Stomach (tissue), 9 donors: ENCODE measurements around the gene VWC2. TPM values are rescaled to one million over a fixed set of nuclear protein-coding genes. Genes with fewer than 3 reads are reported as not detected.

Experiments used
- DNase-seq, 2 donors: peaks; one replicate each; pipeline versions ENCODE4 v3.0.0 to v3.0.0-alpha.2; 2013 to 2019
- H3K27ac ChIP-seq, 5 donors: fragments of 200-600 bp in 4 of 5; sonication (generic) in 4 of 5; one replicate each; pipeline ENCODE4 v1.5.1; 2013 to 2019; ENCODE audit warnings: mild to moderate bottlenecking in 1 of 5, moderate library complexity in 1 of 5
- H3K27me3 ChIP-seq, 3 donors: fragments of 200-600 bp; sonication (generic); one replicate each; pipeline ENCODE4 v1.5.1; 2017 to 2019; ENCODE audit warnings: mixed run types in 1 of 3
- H3K36me3 ChIP-seq, 4 donors: fragments of 200-600 bp; sonication (generic); 1 replicate in 3 of 4; 2 replicates in 1 of 4; pipeline ENCODE4 v1.5.1; 2016 to 2019
- H3K4me1 ChIP-seq, 4 donors: fragments of 200-600 bp; sonication (generic); one replicate each; pipeline ENCODE4 v1.5.1; 2016 to 2019
- H3K4me3 ChIP-seq, 4 donors: fragments of 200-600 bp; sonication (generic) in 3 of 4; one replicate each; pipeline ENCODE4 v1.5.1; 2016 to 2019; ENCODE audit warnings: mild to moderate bottlenecking in 1 of 4
- H3K9me3 ChIP-seq, 4 donors: fragments of 200-600 bp; sonication (generic); one replicate each; pipeline ENCODE4 v1.5.1; 2016 to 2019
- CTCF ChIP-seq, 7 experiments: fragments of 450-650 bp in 4 of 7; fragments of 200-600 bp in 3 of 7; sonication (generic) in 3 of 7; IDR thresholded peaks; one replicate each; pipeline ENCODE4 v1.5.1; 2016 to 2019; ENCODE audit warnings: antibody characterized with exemption in 7 of 7, control low read depth in 2 of 7, mild to moderate bottlenecking in 1 of 7
- EP300 ChIP-seq: sonication (generic); formaldehyde crosslinking; IDR thresholded peaks from one replicate; pipeline ENCODE4 v1.6.1; 2017; ENCODE audit warnings: antibody characterized with exemption
- POLR2A ChIP-seq, 4 donors: fragments of 450-650 bp; IDR thresholded peaks; one replicate each; pipeline ENCODE4 v1.6.1; 2016; ENCODE audit warnings: antibody characterized with exemption in 4 of 4, control low read depth in 2 of 4, mild to moderate bottlenecking in 1 of 4, moderate library complexity in 1 of 4
- POLR2AphosphoS5 ChIP-seq, 3 donors: sonication (generic); formaldehyde crosslinking; IDR thresholded peaks; one replicate each; pipeline ENCODE4 v1.6.1; 2016; ENCODE audit warnings: antibody characterized with exemption in 3 of 3
- WGBS, 5 donors: extraction: QIAGEN DNeasy Blood & Tissue Kit in 3 of 5; methylation state at CpG; one replicate each; pipeline versions ENCODE4 v1.1.5 to v1.1.7; 2013 to 2018; 5-methylcytosine and 5-hydroxymethylcytosine counted together
- intact Hi-C: fragments of 100-400 bp; cut with DNase I; formaldehyde crosslinking; loops from one replicate; pipeline ENCODE4 v1.15.1; 2023; ENCODE audit warnings: low total_unique reads
- polyA plus RNA-seq, 3 donors: library from polyadenylated mRNA; stranded (reverse); fragments of 200-250 nt; gene quantifications; one replicate each; pipeline ENCODE4 v1.2.3, GENCODE V29; 2013
- total RNA-seq, 5 donors: library from RNA; depleted of rRNA; stranded (reverse); fragments of >200 nt; gene quantifications; one replicate each; pipeline versions ENCODE4 v1.1.0 to v1.2.3, GENCODE V29; 2014 to 2016
- donor health status: healthy with polysubstance abuse.
- donor health status: Bipolar disorder and iron deficiency.
- donor health status: healthy.

Gene VWC2
- total and polyA plus RNA-seq, 8 donors: under 0.01 to 0.45 (median 0.10) TPM; not detected in 4

- Histone ChIP-seq H3K27ac (peak overlapping the region in 1 of 5 donors; percentile 70), H3K36me3 (no peaks in the 10 kb centered on the region), H3K9me3 (peaks cover 0 to 14% (median 0%) of the 10 kb centered on the region in 4 donors), H3K4me1 (peaks cover 15 to 38% (median 29%) of the 10 kb centered on the region in 4 donors), H3K27me3 (peaks cover 7 to 64% (median 29%) of the 10 kb centered on the region in 3 donors), H3K4me3 (peak overlapping the region; percentile 44 to 54 (median 52))
- intact Hi-C loops: no loop called here
- peak in 1 of 2 donors; percentile 43 for DNase-seq
- no peak for TF ChIP-seq POLR2AphosphoS5 (IDR thresholded peaks at IDR 0.05)
- TF ChIP-seq EP300: no peak
- 1 to 5% (median 3%) methylated on average over 27 to 56 of the region's 56 CpGs for WGBS, 5 donors
These were observed 559 bp downstream of the VWC2 start for GRCh38 chr7:49773936-49774458.

- 2 to 3% (median 2%) methylated on average over 18 to 36 of the region's 36 CpGs for WGBS, 5 donors
- Histone ChIP-seq H3K27ac (peak overlapping the region in 1 of 5 donors; percentile 70), H3K36me3 (no peaks in the 10 kb centered on the region), H3K9me3 (peaks cover 0 to 14% (median 0%) of the 10 kb centered on the region in 4 donors), H3K4me1 (peaks cover 15 to 38% (median 29%) of the 10 kb centered on the region in 4 donors), H3K27me3 (peaks cover 7 to 64% (median 29%) of the 10 kb centered on the region in 3 donors), H3K4me3 (peak overlapping the region; percentile 44 to 54 (median 52))
- no peak for TF ChIP-seq POLR2A (IDR thresholded peaks at IDR 0.05)
- TF ChIP-seq EP300: no peak
- no peak for TF ChIP-seq CTCF (IDR thresholded peaks at IDR 0.05)
- no peak for TF ChIP-seq POLR2AphosphoS5 (IDR thresholded peaks at IDR 0.05)
- DNase-seq: peak in 1 of 2 donors; percentile 40
- intact Hi-C loops: no loop called here
These were observed 1.1 kb downstream of the VWC2 start for GRCh38 chr7:49774459-49775064.

- Histone ChIP-seq H3K36me3 (no peaks in the 10 kb centered on the region), H3K4me3 (peak overlapping the region; percentile 44 to 54 (median 52)), H3K27ac (peak overlapping the region in 1 of 5 donors; percentile 70), H3K9me3 (peaks cover 0 to 14% (median 0%) of the 10 kb centered on the region in 4 donors), H3K27me3 (peaks cover 7 to 64% (median 29%) of the 10 kb centered on the region in 3 donors), H3K4me1 (peaks cover 15 to 38% (median 29%) of the 10 kb centered on the region in 4 donors)
- DNase-seq: peak in 1 of 2 donors; percentile 47
- 1 to 6% (median 3%) methylated on average over 16 to 106 of the region's 106 CpGs for WGBS, 5 donors
- intact Hi-C loops: no loop called here
- TF ChIP-seq POLR2A (IDR thresholded peaks at IDR 0.05) (no peak), CTCF (IDR thresholded peaks at IDR 0.05) (no peak), EP300 (no peak), POLR2AphosphoS5 (IDR thresholded peaks at IDR 0.05) (no peak)
These were observed 1.9 kb downstream of the VWC2 start for GRCh38 chr7:49775065-49775948.

- Histone ChIP-seq H3K4me1 (peaks cover 15 to 38% (median 29%) of the 10 kb centered on the region in 4 donors), H3K36me3 (no peaks in the 10 kb centered on the region), H3K27me3 (peaks cover 7 to 62% (median 29%) of the 10 kb centered on the region in 3 donors), H3K9me3 (peaks cover 0 to 14% (median 0%) of the 10 kb centered on the region in 4 donors), H3K27ac (peak overlapping the region in 1 of 5 donors; percentile 70), H3K4me3 (peak overlapping the region; percentile 44 to 54 (median 52))
- DNase-seq: no peak
- intact Hi-C loops: no loop called here
- 15 to 22% (median 18%) methylated on average over 12 to 25 of the region's 25 CpGs for WGBS, 5 donors
- no peak for TF ChIP-seq POLR2A (IDR thresholded peaks at IDR 0.05)
- TF ChIP-seq EP300: no peak
- no peak for TF ChIP-seq POLR2AphosphoS5 (IDR thresholded peaks at IDR 0.05)
- TF ChIP-seq CTCF (IDR thresholded peaks at IDR 0.05): no peak
These were observed 2.6 kb downstream of the VWC2 start for GRCh38 chr7:49775949-49776443.
